HG03060 (cell line): ENCODE measurements around the gene CAMK4.

Source experiments
- ATAC-seq: cut with Tn5 transposase; IDR thresholded peaks from one replicate; pipeline ENCODE4 v1.9.1; 2021; ENCODE audit warnings: low read depth, moderate number of reproducible peaks; ENCODE audit not compliant: unreplicated experiment

Gene CAMK4

DNA sequence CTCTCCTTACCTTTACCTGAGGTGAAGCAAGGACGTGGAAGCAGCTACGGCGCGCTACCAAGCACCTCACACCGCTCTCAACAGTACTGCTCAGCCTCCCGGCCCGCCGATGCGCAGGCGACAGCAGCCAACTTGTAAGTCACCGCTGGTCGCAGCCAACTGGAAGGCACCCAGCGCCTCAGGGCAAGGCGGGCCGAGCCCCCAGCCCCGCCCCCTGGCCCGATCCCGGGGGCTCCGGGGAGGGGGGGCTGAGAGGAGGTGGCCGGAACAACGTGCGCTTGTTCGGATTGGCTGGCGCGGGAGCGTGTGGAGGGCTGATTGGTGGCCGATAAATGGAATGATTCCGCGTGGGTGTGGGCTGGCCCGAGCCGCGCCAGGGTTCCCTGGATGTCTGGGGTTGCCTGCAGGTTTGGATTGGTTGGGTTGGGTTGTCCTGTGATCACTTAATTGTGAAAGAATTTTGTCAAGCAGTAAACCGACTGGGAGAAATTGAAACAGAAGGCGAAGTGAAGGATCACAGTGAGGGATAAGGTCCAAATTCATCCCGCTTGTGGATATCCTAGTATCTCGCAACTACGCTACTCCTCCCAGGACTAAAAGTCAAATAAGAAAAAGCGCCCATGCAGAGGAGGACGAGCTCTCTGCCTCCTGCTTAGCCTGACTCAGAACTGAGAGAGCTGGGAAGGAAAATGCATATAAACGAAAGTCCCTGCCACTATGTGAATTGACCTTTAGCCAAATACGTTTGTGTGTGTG is 288.4 kb downstream of the CAMK4 start, which contains the start of gene STARD4:
TSS of gene STARD4 (minus strand) at position 161 of the 756 bp plus-strand sequence. CDS start 5,102 bp downstream, outside the sequence.
- peak; percentile 82 for ATAC-seq

DNA sequence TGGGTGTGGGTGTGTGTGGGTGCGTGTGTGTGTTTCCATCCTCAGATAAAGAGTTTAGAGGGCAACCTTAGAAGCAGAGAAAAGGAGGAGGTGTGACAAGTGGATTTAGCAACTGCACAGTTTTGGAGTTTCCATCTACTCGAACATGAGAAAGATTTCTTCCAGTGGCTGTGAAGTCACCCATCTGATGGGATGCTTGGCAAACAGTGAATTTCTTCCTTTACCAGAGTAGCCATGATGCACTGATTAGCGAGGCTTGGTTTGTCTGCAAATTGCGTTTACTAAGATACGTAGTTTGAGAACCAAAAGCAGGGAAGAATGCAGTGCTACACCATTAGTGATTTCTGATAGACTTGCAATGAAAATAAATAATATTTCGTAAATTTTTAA is 288.9 kb downstream of the CAMK4 start:
- no peak for ATAC-seq

DNA sequence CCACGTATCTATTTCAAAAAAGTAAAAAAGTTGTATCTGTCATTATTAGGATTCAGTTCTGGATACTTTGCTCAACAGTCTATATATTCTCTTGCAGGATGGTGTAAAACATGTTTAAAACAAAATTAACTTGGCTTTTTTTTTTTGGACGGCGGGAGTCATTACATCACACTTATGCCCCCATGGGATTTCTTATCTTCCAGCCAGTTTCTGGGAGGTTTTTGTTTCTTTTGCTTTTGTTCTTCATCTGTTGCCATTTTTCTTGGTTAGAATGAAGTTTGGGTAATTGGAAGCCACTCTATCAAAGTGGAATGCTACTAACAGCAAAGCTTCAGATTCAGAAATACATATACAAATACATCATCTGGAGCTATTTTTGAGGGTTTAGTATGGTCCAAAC is 289.9 kb downstream of the CAMK4 start:
- ATAC-seq: no peak

DNA sequence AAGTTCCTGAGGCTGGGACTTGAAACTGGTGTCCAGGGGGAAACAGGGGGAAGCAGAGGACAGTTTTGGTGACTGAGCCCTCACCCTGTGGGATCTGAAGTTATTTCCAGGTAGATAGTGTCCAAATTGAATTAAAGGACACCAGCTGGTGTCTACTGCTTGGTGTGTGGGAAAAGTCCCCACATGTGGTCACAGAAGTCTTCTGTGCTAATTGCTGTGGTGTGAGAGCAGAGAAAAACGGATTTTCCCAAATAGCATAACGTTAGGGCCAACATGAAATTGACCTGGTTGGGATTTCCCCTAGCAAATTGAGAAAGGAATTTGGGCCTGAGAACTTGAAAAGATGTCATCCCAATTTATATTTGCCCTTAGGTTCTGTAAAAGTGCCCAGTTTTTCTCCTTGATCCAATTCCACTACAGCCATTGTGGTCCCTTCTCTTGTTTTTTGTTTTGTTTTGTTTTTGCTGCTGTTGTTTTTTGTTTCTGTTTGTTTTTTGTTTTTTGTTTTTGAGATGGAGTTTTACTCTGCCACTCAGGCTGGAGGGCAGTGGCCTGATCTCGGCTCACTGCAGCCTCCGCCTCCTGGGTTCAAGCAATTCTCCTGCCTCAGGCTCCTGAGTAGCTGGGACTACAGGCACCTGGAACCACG is 293.8 kb downstream of the CAMK4 start:
- ATAC-seq: no peak

DNA sequence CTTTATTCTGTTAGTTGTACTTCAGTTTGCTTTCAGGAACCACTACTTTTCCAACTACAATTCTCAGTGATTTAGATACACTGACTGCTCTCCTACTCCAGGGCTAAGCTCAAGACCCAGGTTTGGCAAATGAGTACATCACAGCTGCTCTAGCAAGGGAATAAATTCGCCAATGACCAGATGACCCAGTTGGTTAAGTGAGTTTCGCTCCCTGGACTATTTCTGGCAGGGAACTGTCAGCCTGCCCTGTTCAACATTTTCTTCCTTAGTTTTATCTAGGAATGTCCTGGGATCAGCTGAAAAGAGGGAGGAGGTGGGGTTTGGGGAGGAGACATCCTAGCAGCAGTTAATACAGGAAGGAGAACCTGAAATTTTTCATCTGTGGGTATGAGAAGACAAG is 294.6 kb downstream of the CAMK4 start:
- ATAC-seq: no peak

DNA sequence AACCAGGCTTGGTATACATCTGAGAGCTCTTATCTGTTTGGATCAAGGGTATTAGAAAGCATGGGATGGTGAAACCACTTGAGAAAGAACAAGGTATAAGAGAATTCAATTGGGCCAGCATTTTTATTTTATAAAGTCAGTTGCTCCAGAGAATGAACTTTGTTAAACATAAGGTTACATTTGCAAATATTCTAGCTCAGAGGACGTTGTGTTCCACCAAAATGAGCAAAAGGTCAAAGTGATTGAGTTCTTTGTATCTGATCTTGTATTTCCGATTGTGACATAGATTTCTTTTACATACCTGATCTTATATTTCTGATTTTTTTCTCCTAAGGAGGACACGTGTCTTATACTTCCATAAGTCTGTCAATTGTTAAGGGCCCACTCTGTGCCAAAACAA is 296.7 kb downstream of the CAMK4 start:
- no peak for ATAC-seq

DNA sequence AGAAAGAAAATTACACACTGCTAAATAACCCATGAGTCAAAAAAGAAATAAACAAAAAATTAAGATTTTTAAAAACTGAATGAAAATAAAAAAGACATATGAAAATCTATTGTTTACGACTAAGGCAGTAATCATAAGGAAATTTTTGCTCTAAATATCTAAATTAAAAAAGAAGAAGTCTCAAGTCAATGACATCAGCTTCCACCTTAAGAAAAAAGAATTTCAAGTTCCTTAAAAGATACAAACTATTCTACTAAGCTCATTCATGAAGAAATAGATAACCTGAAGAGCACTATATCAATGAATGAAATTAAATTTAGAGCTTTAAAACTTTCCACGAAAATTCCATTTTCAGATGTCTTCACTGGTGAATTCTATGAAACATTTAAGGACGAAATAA is 303.9 kb downstream of the CAMK4 start:
- no peak for ATAC-seq

DNA sequence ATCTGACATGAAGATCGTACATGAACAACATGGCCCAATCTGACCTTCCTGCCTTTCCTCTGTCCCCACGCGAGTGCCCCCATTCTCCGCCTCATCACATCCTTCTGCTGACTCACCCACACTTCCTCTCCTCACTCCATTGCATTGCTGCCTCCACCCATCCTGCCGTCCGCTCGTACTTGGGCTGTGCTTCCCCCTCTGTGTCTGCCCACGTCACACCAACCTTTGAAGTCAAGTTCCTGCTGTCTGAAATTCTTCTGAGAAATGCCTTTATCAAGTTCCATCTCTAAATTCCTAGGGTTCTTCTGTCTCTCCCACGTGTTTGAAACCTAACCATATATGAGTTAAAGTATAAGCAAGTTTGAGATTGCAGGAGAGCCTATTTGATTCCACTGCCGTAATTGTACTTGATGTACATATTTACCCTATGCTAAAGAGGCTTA is 306.1 kb downstream of the CAMK4 start:
- no peak for ATAC-seq

DNA sequence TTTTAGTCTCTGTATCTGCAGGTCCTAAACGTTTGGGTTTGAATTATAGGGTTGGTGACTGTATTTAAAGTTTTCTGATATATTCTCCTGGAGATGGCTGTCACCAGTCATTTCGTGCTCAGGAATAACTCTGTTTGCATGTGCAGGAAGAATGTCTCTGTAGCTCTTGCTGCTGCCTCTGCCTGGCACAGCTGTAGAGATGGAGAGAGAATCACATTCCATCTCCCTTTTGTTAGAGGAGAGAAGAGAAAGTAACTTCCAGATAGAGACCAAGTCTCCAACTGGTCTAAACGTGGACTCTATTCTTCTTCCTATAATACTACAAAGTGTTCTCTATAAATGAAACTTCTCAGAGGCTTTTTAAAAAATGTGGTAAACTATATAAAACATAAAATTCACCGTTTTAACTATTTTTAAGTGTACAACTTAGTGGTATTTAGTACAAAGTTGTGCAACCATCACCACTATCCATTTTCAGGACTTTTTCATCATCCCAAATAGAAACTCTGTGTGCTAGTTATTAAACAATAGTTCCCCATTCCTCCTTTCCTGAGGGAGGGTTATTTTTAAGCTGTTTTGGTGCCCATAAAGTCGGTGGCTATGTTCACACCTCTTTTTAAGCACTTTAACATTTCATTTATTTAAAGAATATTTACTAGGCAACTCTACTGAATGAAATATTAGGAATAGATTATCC is 308.9 kb downstream of the CAMK4 start:
- ATAC-seq: no peak

DNA sequence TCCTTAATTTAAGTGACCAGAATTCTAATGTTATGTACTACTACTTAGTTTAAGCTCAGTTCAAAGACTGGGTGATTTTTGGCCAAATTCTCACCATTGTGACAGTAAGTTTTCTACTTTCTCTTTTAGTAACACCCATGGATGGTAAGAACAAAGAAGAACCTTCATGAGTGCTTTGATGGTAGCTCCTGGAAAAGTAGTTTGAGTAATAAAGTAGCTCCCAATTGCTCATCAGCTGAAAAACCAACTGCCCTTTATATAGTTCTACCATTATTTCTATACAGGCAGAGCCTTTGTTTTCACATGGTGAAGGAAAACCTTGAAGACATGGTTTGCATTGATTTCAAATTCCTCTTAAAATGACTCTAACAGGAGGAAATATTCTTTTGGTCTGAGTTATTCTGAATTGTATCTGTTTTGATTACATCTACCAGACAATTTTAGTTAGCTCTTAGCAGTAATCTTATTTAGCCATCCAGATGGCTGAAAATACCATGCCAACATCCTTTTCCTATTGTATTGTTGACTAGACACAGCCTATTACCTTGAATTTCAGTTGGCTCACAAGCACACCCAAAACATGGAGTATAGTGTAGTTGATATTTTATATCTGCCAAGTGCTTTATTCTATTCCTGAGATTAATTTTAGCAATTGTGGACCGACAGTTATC is 311.8 kb downstream of the CAMK4 start:
- no peak for ATAC-seq

DNA sequence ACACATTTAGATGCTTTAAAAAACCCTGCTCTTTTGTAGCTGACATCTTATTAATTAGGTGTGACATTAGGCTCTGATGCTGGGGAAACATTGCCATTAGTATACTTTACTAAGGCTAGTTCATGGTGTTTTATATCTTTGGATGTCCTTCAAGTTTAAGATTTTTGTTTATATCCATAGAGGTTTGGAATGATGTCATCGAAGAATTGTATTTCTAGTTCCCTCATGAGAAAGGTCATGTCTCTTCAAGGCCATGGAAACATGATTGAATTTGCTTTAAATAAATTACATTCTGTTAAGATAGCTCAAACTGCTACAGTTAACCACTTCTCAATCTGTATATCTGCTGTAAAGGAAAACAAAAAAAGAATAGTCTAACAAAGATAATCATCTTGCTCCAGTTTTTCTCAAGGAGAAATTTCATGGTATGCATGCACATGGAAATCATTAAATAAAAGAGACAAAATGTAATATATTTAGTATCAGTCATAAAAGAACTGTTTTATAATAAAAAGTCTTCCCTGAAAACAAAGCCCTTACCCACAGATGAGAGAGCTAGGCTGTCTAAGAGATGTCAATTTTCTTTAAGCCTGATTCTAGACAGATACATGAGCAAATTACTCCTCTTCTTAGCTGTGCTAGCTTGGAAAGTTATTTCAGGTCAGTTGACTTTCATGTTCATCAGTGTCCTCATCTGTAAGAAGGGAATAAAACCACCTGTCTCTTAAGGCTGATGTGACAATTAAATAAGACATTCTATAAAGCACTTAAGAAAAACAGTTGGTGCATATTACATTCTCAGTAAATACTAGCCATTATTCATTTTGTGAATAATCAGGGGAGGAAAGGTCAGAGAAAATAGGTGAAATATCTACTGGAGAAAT is 313.2 kb downstream of the CAMK4 start:
- ATAC-seq: no peak
